ENCODE data around the gene DOCK11. TPM values are rescaled to one million over a fixed set of nuclear protein-coding genes. Genes with fewer than 3 reads are reported as not detected.

Gene DOCK11
- total RNA-seq, 1 donor from 2014 or later: 76.2 TPM

GRCh38 chrX:118565853-118566252, 70.2 kb downstream of the DOCK11 start:
- DNase-seq (no peak), ATAC-seq (no peak)
- intact Hi-C loops (cut with DNase I): no loop called here
- Histone ChIP-seq H3K27me3 (ENCODE audit: low read depth) (no peaks in the 10 kb centered on the region), H3K4me3 (no peak overlapping the region), H3K4me1 (no peaks in the 10 kb centered on the region), H3K27ac (no peak overlapping the region), H3K36me3 (peaks cover 6% of the 10 kb centered on the region), H3K9me3 (no peaks in the 10 kb centered on the region)
- TF ChIP-seq CTCF (IDR thresholded peaks at IDR 0.05): no peak

GRCh38 chrX:118566359-118566758, 70.7 kb downstream of the DOCK11 start:
- no peak for ATAC-seq
- Histone ChIP-seq H3K9me3 (no peaks in the 10 kb centered on the region), H3K36me3 (peaks cover 5% of the 10 kb centered on the region), H3K4me1 (no peaks in the 10 kb centered on the region), H3K27ac (no peak overlapping the region), H3K4me3 (no peak overlapping the region), H3K27me3 (ENCODE audit: low read depth) (no peaks in the 10 kb centered on the region)
- no peak for TF ChIP-seq CTCF (IDR thresholded peaks at IDR 0.05)
- DNase-seq: no peak
- intact Hi-C loops (cut with DNase I): no loop called here

GRCh38 chrX:118569676-118570075, 74.1 kb downstream of the DOCK11 start:
- DNase-seq: no peak
- H3K4me3 ChIP-seq: no peak overlapping the region
- no peak overlapping the region for H3K27ac ChIP-seq
- no peak for TF ChIP-seq CTCF (IDR thresholded peaks at IDR 0.05)
- H3K9me3 ChIP-seq: no peaks in the 10 kb centered on the region
- no peaks in the 10 kb centered on the region for H3K4me1 ChIP-seq
- H3K36me3 ChIP-seq: peaks cover 10% of the 10 kb centered on the region
- ATAC-seq: no peak
- intact Hi-C loops (cut with DNase I): no loop called here
- H3K27me3 ChIP-seq (ENCODE audit: low read depth): no peaks in the 10 kb centered on the region

GRCh38 chrX:118570209-118570608, 74.6 kb downstream of the DOCK11 start:
- TF ChIP-seq CTCF (IDR thresholded peaks at IDR 0.05): no peak
- H3K4me3 ChIP-seq: no peak overlapping the region
- no peaks in the 10 kb centered on the region for H3K4me1 ChIP-seq
- H3K27ac ChIP-seq: no peak overlapping the region
- ATAC-seq: no peak
- no peaks in the 10 kb centered on the region for H3K9me3 ChIP-seq
- no peaks in the 10 kb centered on the region for H3K27me3 ChIP-seq (ENCODE audit: low read depth)
- DNase-seq: no peak
- peaks cover 11% of the 10 kb centered on the region for H3K36me3 ChIP-seq
- intact Hi-C loops (cut with DNase I): no loop called here

GRCh38 chrX:118571836-118572235, 76.2 kb downstream of the DOCK11 start:
- Histone ChIP-seq H3K27ac (no peak overlapping the region), H3K9me3 (no peaks in the 10 kb centered on the region), H3K4me3 (no peak overlapping the region), H3K4me1 (no peaks in the 10 kb centered on the region), H3K36me3 (peaks cover 15% of the 10 kb centered on the region), H3K27me3 (ENCODE audit: low read depth) (no peaks in the 10 kb centered on the region)
- TF ChIP-seq CTCF (IDR thresholded peaks at IDR 0.05): no peak
- intact Hi-C loops (cut with DNase I): no loop called here
- peak; percentile 43 for DNase-seq
- ATAC-seq: peak; percentile 59 to 72

GRCh38 chrX:118574666-118575065, 79.1 kb downstream of the DOCK11 start:
- Histone ChIP-seq H3K27ac (no peak overlapping the region), H3K4me3 (no peak overlapping the region), H3K27me3 (ENCODE audit: low read depth) (no peaks in the 10 kb centered on the region), H3K36me3 (peaks cover 15% of the 10 kb centered on the region), H3K9me3 (no peaks in the 10 kb centered on the region), H3K4me1 (no peaks in the 10 kb centered on the region)
- intact Hi-C loops (cut with DNase I): no loop called here
- no peak for TF ChIP-seq CTCF (IDR thresholded peaks at IDR 0.05)
- DNase-seq (no peak), ATAC-seq (no peak)
